Hepatocyte (in vitro differentiated cells): ENCODE data around the gene MAPRE3. TPM values are rescaled to one million over a fixed set of nuclear protein-coding genes. Genes with fewer than 3 reads are reported as not detected.

Experiments
- DNase-seq: peaks from one replicate; pipeline ENCODE4 v3.0.0-alpha.2; 2016; ENCODE audit warnings: low spot score
- H2AFZ ChIP-seq: fragments of 200-600 bp; sonication (generic); 2 replicates; pipeline ENCODE4 v1.6.0; 2016; ENCODE audit warnings: antibody characterized with exemption, mild to moderate bottlenecking
- H3K27ac ChIP-seq: fragments of 200-600 bp; sonication (generic); 2 replicates; pipeline ENCODE4 v1.5.1; 2016; ENCODE audit warnings: mild to moderate bottlenecking
- H3K27me3 ChIP-seq: fragments of 200-600 bp; sonication (generic); 2 replicates; pipeline ENCODE4 v1.6.1; 2016
- H3K36me3 ChIP-seq: fragments of 200-600 bp; sonication (generic); replicated peaks from 2 replicates; pipeline ENCODE4 v1.5.1; 2016; ENCODE audit warnings: low read depth; ENCODE audit not compliant: insufficient read depth
- H3K4me1 ChIP-seq: fragments of 200-600 bp; sonication (generic); 2 replicates; pipeline ENCODE4 v1.5.1; 2016; ENCODE audit warnings: mild to moderate bottlenecking, moderate library complexity; ENCODE audit not compliant: insufficient read depth
- H3K4me2 ChIP-seq: fragments of 200-600 bp; sonication (generic); 2 replicates; pipeline ENCODE4 v1.6.0; 2016
- H3K4me3 ChIP-seq: fragments of 200-600 bp; sonication (generic); 2 replicates; pipeline ENCODE4 v1.5.1; 2016; ENCODE audit warnings: mild to moderate bottlenecking
- H3K79me2 ChIP-seq: fragments of 200-600 bp; sonication (generic); 2 replicates; pipeline ENCODE4 v1.6.0; 2017; ENCODE audit warnings: mild to moderate bottlenecking
- H3K9me2 ChIP-seq: fragments of 200-600 bp; sonication (generic); replicated peaks from 2 replicates; pipeline ENCODE4 v1.6.0; 2017; ENCODE audit warnings: mild to moderate bottlenecking; ENCODE audit not compliant: insufficient read depth
- H3K9me3 ChIP-seq: fragments of 200-600 bp; sonication (generic); 2 replicates; pipeline ENCODE4 v1.5.1; 2016; ENCODE audit warnings: low read depth, mild to moderate bottlenecking
- H4K20me1 ChIP-seq: fragments of 200-600 bp; sonication (generic); 2 replicates; pipeline ENCODE4 v1.6.0; 2016; ENCODE audit warnings: mild to moderate bottlenecking; ENCODE audit not compliant: insufficient read depth, poor library complexity, severe bottlenecking
- CTCF ChIP-seq: fragments of 200-600 bp; sonication (generic); IDR thresholded peaks from 2 replicates; pipeline ENCODE4 v1.5.1; 2016; ENCODE audit warnings: antibody characterized with exemption, mild to moderate bottlenecking; ENCODE audit not compliant: poor library complexity
- EZH2 ChIP-seq: fragments of 200-600 bp; sonication (generic); IDR thresholded peaks from 2 replicates; pipeline ENCODE4 v1.6.1; 2016; ENCODE audit warnings: antibody characterized with exemption, mild to moderate bottlenecking, borderline replicate concordance
- EZH2phosphoT487 ChIP-seq: fragments of 200-600 bp; sonication (generic); IDR thresholded peaks from one replicate; pipeline ENCODE4 v1.6.1; 2018; ENCODE audit warnings: antibody characterized with exemption, mild to moderate bottlenecking, low read depth, moderate library complexity; ENCODE audit not compliant: unreplicated experiment, severe bottlenecking
- WGBS: methylation state at CpG from one replicate; pipeline ENCODE4 v1.1.6; 2016; ENCODE audit warnings: low lambda C conversion rate; ENCODE audit errors: missing lambda C conversion rate; 5-methylcytosine and 5-hydroxymethylcytosine counted together
- polyA plus RNA-seq: library from polyadenylated mRNA; unstranded; fragments of >200 nt; fragmentation: Nextera tagmentation; extraction: Ambion mirVana; gene quantifications from 2 replicates; pipeline ENCODE4 v1.2.1, GENCODE V29; 2016
- total RNA-seq: library from RNA; depleted of rRNA; stranded (reverse); fragments of >200 nt; gene quantifications from 2 replicates; pipeline ENCODE4 v1.2.3, GENCODE V29; 2014

The MAPRE3 gene
- total and polyA plus RNA-seq, 2 experiments from 2014 or later = 8.6 to 23.6 TPM

- Histone ChIP-seq H3K79me2 (no peaks in the 10 kb centered on the region), H3K9me2 (no peaks in the 10 kb centered on the region), H3K4me3 (no peak overlapping the region), H2AFZ (no peak overlapping the region), H3K27me3 (no peaks in the 10 kb centered on the region), H3K4me1 (peaks cover 5% of the 10 kb centered on the region), H3K27ac (no peak overlapping the region), H3K9me3 (no peaks in the 10 kb centered on the region), H3K36me3 (no peaks in the 10 kb centered on the region), H3K4me2 (no peak overlapping the region), H4K20me1 (no peaks in the 10 kb centered on the region)
- WGBS = 79% methylated on average over 1 of the region's 1 CpG
- TF ChIP-seq EZH2phosphoT487 (no peak), EZH2 (no peak), CTCF (no peak)
- no peak for DNase-seq
Measured at GRCh38 chr2:26994983-26995382, 24.5 kb downstream of the MAPRE3 start.

GRCh38 chr2:26997394-26997793 is 27.0 kb downstream of the MAPRE3 start:
- Histone ChIP-seq H3K27ac (no peak overlapping the region), H3K4me2 (no peak overlapping the region), H3K27me3 (no peaks in the 10 kb centered on the region), H2AFZ (no peak overlapping the region), H3K4me3 (no peak overlapping the region), H4K20me1 (no peaks in the 10 kb centered on the region), H3K9me3 (no peaks in the 10 kb centered on the region), H3K4me1 (no peaks in the 10 kb centered on the region), H3K36me3 (no peaks in the 10 kb centered on the region), H3K9me2 (no peaks in the 10 kb centered on the region), H3K79me2 (no peaks in the 10 kb centered on the region)
- no peak for DNase-seq
- TF ChIP-seq EZH2phosphoT487 = no peak
- no peak for TF ChIP-seq EZH2
- TF ChIP-seq CTCF = no peak
- 62% methylated on average over 10 of the region's 10 CpGs for WGBS

GRCh38 chr2:26998323-26998722 is 27.9 kb downstream of the MAPRE3 start:
- H3K4me3 ChIP-seq = no peak overlapping the region
- TF ChIP-seq EZH2 (no peak), CTCF (no peak), EZH2phosphoT487 (no peak)
- no peaks in the 10 kb centered on the region for H3K4me1 ChIP-seq
- no peaks in the 10 kb centered on the region for H3K27me3 ChIP-seq
- 64% methylated on average over 1 of the region's 1 CpG for WGBS
- H3K79me2 ChIP-seq = no peaks in the 10 kb centered on the region
- no peak overlapping the region for H2AFZ ChIP-seq
- DNase-seq = no peak
- H3K27ac ChIP-seq = no peak overlapping the region
- no peaks in the 10 kb centered on the region for H3K36me3 ChIP-seq
- H4K20me1 ChIP-seq = no peaks in the 10 kb centered on the region
- H3K9me3 ChIP-seq = no peaks in the 10 kb centered on the region
- no peaks in the 10 kb centered on the region for H3K9me2 ChIP-seq
- no peak overlapping the region for H3K4me2 ChIP-seq

- H3K36me3 ChIP-seq = no peaks in the 10 kb centered on the region
- TF ChIP-seq EZH2 (no peak), CTCF (no peak), EZH2phosphoT487 (no peak)
- DNase-seq = no peak
- no peaks in the 10 kb centered on the region for H3K79me2 ChIP-seq
- H3K27ac ChIP-seq = no peak overlapping the region
- no peaks in the 10 kb centered on the region for H3K9me3 ChIP-seq
- no peak overlapping the region for H3K4me3 ChIP-seq
- H4K20me1 ChIP-seq = no peaks in the 10 kb centered on the region
- H3K9me2 ChIP-seq = no peaks in the 10 kb centered on the region
- H3K27me3 ChIP-seq = no peaks in the 10 kb centered on the region
- no peak overlapping the region for H3K4me2 ChIP-seq
- H2AFZ ChIP-seq = no peak overlapping the region
- WGBS = 91% methylated on average over 4 of the region's 4 CpGs
- no peaks in the 10 kb centered on the region for H3K4me1 ChIP-seq
Measured at GRCh38 chr2:27000228-27000627, 29.8 kb downstream of the MAPRE3 start.
